ENCODE measurements around the gene SYTL1. TPM values are rescaled to one million over a fixed set of nuclear protein-coding genes. Genes with fewer than 3 reads are reported as not detected.

SYTL1 gene
- total RNA-seq, 1 donor from 2014 or later: 9.4 TPM

DNA sequence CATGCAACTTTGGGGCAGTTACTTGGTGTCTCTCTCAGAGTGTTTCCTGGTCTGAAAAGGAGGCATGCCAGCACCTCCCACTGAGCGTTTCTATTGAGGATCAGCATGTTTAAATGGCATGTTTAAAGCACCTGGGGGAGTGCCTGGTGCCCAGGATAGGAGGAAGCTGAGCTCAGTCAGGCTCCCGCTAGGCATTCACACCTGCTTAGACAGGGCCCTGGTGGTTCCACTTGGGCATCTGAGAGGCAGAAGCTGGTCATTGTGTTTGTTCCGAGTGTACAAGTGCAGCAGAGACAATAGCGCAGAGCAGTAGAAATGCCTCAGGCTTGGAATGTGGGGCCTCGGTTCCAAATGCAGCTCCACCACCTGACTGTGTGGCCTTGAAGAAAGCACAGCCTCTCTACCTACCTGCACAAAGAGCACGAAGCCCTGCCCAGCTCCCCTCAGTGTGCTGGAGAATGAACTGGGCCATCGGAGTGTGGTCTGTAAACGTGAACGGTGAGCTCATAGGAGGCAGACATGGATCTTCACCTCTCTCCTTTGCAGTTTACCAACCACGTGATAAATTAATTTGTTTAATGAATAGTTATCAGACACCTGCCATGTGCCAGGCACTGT, 40.1 kb upstream of the SYTL1 start:
- H3K27me3 Mint-ChIP-seq: no peaks in the 10 kb centered on the region
- H3K9me3 Mint-ChIP-seq (ENCODE audit: low read depth): no peaks in the 10 kb centered on the region
- H3K36me3 Mint-ChIP-seq (ENCODE audit: insufficient read depth): peaks cover 5% of the 10 kb centered on the region
- no peak for DNase-seq (ENCODE audit: low spot score, unreplicated experiment)
- TF ChIP-seq, protein P1, sequence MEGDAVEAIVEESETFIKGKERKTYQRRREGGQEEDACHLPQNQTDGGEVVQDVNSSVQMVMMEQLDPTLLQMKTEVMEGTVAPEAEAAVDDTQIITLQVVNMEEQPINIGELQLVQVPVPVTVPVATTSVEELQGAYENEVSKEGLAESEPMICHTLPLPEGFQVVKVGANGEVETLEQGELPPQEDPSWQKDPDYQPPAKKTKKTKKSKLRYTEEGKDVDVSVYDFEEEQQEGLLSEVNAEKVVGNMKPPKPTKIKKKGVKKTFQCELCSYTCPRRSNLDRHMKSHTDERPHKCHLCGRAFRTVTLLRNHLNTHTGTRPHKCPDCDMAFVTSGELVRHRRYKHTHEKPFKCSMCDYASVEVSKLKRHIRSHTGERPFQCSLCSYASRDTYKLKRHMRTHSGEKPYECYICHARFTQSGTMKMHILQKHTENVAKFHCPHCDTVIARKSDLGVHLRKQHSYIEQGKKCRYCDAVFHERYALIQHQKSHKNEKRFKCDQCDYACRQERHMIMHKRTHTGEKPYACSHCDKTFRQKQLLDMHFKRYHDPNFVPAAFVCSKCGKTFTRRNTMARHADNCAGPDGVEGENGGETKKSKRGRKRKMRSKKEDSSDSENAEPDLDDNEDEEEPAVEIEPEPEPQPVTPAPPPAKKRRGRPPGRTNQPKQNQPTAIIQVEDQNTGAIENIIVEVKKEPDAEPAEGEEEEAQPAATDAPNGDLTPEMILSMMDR (IDR thresholded peaks at IDR 0.05; ENCODE audit: unreplicated experiment): no peak
- H3K4me1 Mint-ChIP-seq (ENCODE audit: low read depth): peaks cover 3% of the 10 kb centered on the region
- H3K27ac Mint-ChIP-seq: no peak overlapping the region
- H3K4me3 Mint-ChIP-seq (ENCODE audit: low read depth): no peak overlapping the region

DNA sequence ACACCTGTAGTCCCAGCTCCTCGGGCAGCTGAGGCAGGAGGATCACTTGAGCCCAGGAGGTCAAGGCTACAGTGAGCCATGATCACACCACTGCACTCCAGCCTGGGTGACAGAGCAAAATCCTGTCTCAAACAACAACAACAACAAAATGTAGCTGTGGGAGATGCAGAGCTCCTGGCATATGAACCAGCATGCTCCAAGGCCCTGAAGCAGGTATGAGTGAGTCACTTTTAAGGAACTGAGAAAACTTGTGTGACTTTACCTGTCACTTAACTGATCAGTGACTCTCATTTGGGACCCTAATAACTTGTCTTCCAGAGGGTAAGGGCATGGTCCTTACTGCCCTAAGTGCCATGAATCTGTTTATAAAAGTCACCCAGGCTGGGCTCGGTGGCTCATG, 39.2 kb upstream of the SYTL1 start:
- Mint-ChIP-seq H3K36me3 (ENCODE audit: insufficient read depth) (peaks cover 5% of the 10 kb centered on the region), H3K4me3 (ENCODE audit: low read depth) (no peak overlapping the region), H3K4me1 (ENCODE audit: low read depth) (peaks cover 3% of the 10 kb centered on the region), H3K27ac (no peak overlapping the region), H3K27me3 (no peaks in the 10 kb centered on the region), H3K9me3 (ENCODE audit: low read depth) (no peaks in the 10 kb centered on the region)
- TF ChIP-seq, protein P1 (IDR thresholded peaks at IDR 0.05; ENCODE audit: unreplicated experiment): no peak
- no peak for DNase-seq (ENCODE audit: low spot score, unreplicated experiment)

DNA sequence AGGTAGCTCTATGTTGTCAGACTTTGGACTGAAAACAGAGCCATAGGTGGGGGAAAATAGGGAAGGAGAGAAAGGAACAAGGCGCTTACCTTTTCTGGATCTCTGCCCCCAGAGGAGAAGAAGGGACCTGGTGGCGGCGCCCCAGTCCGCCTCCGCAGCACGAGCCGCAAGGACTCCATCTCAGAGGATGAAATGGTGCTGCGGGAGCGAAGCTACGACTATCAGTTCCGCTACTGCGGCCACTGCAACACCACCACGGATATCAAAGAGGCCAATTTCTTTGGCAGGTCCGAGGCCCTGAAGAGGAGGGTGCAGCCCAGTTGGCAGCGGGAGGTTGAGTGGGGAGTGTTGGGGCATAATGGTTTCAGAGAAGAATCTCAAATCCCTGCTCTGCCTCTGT, 38.3 kb upstream of the SYTL1 start:
- Mint-ChIP-seq H3K36me3 (ENCODE audit: insufficient read depth) (peaks cover 5% of the 10 kb centered on the region), H3K4me1 (ENCODE audit: low read depth) (peaks cover 3% of the 10 kb centered on the region), H3K27me3 (no peaks in the 10 kb centered on the region), H3K9me3 (ENCODE audit: low read depth) (no peaks in the 10 kb centered on the region), H3K27ac (no peak overlapping the region), H3K4me3 (ENCODE audit: low read depth) (no peak overlapping the region)
- TF ChIP-seq, protein P1 (IDR thresholded peaks at IDR 0.05; ENCODE audit: unreplicated experiment): no peak
- no peak for DNase-seq (ENCODE audit: low spot score, unreplicated experiment)

DNA sequence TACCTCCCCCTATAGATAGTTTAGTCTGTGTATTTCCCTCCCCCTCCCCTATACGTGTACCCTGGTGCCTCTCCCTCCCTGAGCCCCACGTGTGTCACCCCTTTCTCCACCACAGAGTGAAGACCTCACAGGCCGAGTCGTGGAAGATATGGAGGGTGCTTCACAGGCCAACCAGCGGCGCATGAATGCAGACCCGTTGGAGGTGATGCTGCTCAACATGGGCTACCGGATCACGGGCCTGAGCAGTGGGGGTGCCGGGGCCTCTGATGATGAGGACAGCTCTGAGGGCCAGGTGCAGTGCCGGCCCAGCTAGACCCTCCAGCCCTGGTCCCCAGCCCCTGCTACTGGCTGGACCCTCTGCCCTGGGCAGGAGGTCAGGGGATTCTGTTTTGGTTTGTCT, 35.8 kb upstream of the SYTL1 start:
- Mint-ChIP-seq H3K36me3 (ENCODE audit: insufficient read depth) (peaks cover 3% of the 10 kb centered on the region), H3K27ac (no peak overlapping the region), H3K27me3 (no peaks in the 10 kb centered on the region), H3K9me3 (ENCODE audit: low read depth) (no peaks in the 10 kb centered on the region), H3K4me1 (ENCODE audit: low read depth) (no peaks in the 10 kb centered on the region), H3K4me3 (ENCODE audit: low read depth) (no peak overlapping the region)
- no peak for DNase-seq (ENCODE audit: low spot score, unreplicated experiment)
- TF ChIP-seq, protein P1 (IDR thresholded peaks at IDR 0.05; ENCODE audit: unreplicated experiment): no peak

DNA sequence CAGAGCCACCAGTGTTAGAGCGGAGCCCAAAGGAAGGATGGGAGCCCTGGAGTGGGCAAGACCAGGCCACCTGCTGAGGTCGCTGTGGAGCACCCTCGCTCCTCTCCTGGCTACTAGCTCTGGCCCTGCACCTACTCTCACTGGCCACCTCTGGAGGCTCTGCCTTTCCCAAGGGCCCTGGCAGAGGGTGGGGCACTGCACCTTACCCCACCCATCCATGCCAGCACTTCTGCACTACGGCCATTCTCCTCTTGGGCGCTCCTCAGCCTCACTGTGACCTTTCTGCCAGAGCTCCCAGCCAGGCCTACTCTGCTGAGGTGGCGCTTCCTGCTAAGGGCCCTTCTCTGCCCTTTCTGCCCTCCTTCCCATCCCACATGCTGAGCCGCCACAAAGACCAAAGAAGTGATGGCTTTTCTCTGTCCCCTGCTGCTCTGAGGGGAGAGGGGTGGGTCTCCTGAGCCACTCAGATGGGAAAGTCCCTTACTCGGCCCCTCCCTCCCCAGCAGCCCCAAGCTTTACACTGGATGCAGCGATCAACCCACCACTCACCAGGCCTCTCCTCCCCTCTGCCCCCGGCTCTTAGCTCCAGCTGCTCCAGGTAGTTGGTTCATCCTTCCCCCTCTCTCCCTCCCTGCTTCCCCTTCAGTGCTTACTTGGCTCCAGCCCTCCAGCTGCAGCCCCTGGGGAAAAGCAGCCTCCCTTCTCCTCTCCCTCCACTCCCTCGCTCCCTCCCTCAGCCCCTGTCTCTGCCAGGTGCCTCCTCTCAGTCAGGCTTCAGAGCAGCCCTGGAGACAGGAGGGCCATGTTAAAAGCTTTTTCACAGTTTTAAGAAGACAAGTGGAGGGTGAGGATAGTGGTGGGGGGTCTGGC, 34.7 kb upstream of the SYTL1 start:
- Mint-ChIP-seq H3K27ac (no peak overlapping the region), H3K9me3 (ENCODE audit: low read depth) (no peaks in the 10 kb centered on the region), H3K36me3 (ENCODE audit: insufficient read depth) (peaks cover 3% of the 10 kb centered on the region), H3K4me3 (ENCODE audit: low read depth) (no peak overlapping the region), H3K4me1 (ENCODE audit: low read depth) (no peaks in the 10 kb centered on the region), H3K27me3 (no peaks in the 10 kb centered on the region)
- DNase-seq (ENCODE audit: low spot score, unreplicated experiment): no peak
- TF ChIP-seq, protein P1 (IDR thresholded peaks at IDR 0.05; ENCODE audit: unreplicated experiment): no peak

Measured in progenitor cell of endocrine pancreas (in vitro differentiated cells).